Stimulated activated CD8-positive, alpha-beta memory T cell treated with anti-CD3 and anti-CD28 coated beads, Interleukin-7, amount 100 ng/mL, for 48 hours (primary cell): Measurements from ENCODE around the gene EPB41L1.

Experiments
- DNase-seq, 2 donors: peaks; one replicate each; pipeline ENCODE4 v3.0.0-alpha.2; 2020; ENCODE audit warnings: low read depth in 1 of 2; ENCODE audit errors: extremely low read depth in 1 of 2

The EPB41L1 gene

DNA sequence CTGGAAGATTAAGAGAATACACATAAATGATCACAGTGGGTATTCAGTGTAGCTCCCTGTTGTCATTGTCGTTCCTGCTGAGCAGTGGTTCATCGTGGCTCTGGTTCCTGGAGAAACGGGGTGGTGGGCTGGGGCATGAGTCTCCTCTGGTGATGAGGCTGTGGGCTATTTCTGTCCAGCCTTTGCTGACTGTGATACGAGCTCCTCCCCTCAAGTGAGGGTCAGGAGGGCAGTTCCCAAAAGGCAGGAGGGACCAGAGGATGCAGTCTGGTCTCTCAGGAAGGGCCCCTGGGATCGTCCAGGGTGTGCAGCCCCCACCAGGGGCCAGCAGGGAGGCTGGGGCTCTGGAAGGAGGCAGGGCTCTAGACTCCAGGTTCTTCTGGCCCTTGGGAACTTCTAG is 120.5 kb downstream of the EPB41L1 start:
- no peak for DNase-seq

GRCh38 chr20:36275441-36276189 is 121.1 kb downstream of the EPB41L1 start:
- no peak for DNase-seq

DNA sequence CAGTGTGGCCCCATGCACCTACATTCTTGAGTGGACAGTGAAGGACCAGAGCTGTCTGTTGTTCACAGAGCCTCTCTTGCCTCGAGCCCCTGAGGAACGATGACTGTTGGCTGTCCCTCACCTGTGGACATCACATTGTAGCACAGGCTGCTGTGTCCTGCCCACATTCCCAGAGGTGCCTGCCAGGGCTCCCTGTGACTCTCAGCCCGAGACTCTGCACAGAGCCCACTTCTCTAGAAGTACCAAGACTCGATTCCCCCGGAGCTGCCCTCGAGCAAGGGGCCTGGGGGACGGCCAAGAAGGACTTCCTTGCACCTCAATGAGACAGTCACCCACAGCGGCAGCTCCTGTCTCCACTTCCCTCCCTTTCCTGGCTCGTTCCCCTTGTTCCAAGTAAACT is 123.0 kb downstream of the EPB41L1 start:
- DNase-seq, result no peak

- no peak for DNase-seq
Measured at GRCh38 chr20:36279362-36279761, 124.8 kb downstream of the EPB41L1 start.

DNA sequence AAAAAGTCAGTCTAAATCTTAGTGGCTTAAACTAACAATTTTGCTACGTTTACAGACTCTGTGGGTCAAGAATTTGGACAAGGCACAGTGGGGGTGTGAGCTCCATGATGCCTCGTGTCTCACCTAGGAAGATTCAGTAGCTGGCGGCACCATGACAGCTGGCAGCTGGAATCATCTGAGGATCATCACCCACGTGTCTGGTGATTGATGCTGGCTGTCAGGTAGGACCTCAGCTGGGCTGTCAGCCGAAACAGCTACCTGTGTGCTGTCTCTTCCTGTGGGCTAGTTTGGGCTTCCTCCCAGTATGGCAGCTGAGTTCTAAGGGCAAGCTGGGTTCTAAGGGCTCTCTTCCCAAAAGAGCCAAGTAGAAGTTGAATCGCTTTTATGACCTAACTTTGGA is 125.2 kb downstream of the EPB41L1 start:
- DNase-seq, result no peak

DNA sequence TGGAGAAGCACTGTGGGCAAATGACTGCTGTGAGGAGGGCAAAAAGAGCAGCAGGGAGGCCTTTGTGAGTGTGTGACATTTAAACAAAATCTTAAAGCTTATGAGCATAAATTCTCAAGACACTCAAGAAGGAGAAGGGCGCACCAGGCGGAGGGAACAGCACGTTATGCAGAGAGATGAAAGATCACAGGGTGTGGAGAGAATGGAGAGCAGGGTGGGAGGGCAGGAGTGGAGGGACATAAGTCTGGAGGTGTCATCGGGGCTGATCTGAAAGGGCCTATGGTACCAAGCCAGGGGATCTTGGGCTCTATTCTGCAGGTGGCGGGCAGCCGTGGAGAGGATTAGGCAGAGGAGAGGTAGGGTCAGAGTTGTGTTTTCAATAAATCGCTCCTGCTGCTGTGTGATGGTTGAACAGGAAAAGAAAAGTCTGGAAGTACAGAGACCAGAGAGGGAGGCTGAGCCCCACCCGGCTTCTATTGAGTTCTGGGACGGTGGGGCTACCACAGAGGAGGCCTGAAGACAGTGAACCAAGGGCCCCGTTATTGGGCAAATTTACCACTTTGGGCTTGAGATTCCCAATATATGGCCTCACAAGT is 127.3 kb downstream of the EPB41L1 start:
- DNase-seq, result no peak
